Neural cell (in vitro differentiated cells): Measurements from ENCODE around the gene FGG. TPM values are rescaled to one million over a fixed set of nuclear protein-coding genes. Genes with fewer than 3 reads are reported as not detected.

Experiments used
- H2AFZ ChIP-seq: fragments of 200-600, 300-800 bp; sonication (generic), shearing (Covaris generic); 2 replicates; pipeline ENCODE4 v1.6.0; 2014; ENCODE audit warnings: low read depth, mild to moderate bottlenecking, antibody characterized with exemption, low read length, moderate library complexity
- H3F3A ChIP-seq: fragments of 200-600 bp; shearing (Covaris generic); 2 replicates; pipeline ENCODE4 v1.6.1; 2016; ENCODE audit warnings: mild to moderate bottlenecking, moderate library complexity, mixed read lengths, antibody characterized with exemption, low read length; ENCODE audit not compliant: insufficient read depth, poor library complexity, severe bottlenecking
- H3K27ac ChIP-seq: fragments of 200-600, 300-800 bp; sonication (generic), shearing (Covaris generic); 2 replicates; pipeline ENCODE4 v1.5.1; 2014; ENCODE audit warnings: mild to moderate bottlenecking, low read length, moderate library complexity
- H3K27me3 ChIP-seq: fragments of 300-800, 200-600 bp; sonication (generic), shearing (Covaris generic); 2 replicates; pipeline ENCODE4 v1.6.0; 2014; ENCODE audit warnings: mild to moderate bottlenecking, low read depth, low read length, moderate library complexity; ENCODE audit not compliant: insufficient read depth
- H3K36me3 ChIP-seq: fragments of 300-800, 200-600 bp; sonication (generic), shearing (Covaris generic); 2 replicates; pipeline ENCODE4 v1.5.1; 2014; ENCODE audit warnings: mild to moderate bottlenecking, antibody characterized with exemption, low read length, moderate library complexity; ENCODE audit not compliant: insufficient read depth
- H3K4me2 ChIP-seq: fragments of 300-800, 200-600 bp; sonication (generic), shearing (Covaris generic); 2 replicates; pipeline ENCODE4 v1.6.0; 2014; ENCODE audit warnings: mild to moderate bottlenecking, low read length
- H3K4me3 ChIP-seq: fragments of 300-800, 200-600 bp; sonication (generic), shearing (Covaris generic); 2 replicates; pipeline ENCODE4 v1.5.1; 2014; ENCODE audit warnings: mild to moderate bottlenecking, low read length, moderate library complexity
- H3K79me2 ChIP-seq: fragments of 200-600 bp; shearing (Covaris generic); replicated peaks from 2 replicates; pipeline ENCODE4 v1.6.0; 2014; ENCODE audit warnings: mild to moderate bottlenecking, low read length, moderate library complexity; ENCODE audit not compliant: insufficient read depth
- H3K9ac ChIP-seq: fragments of 300-800, 200-600 bp; sonication (generic), shearing (Covaris generic); 2 replicates; pipeline ENCODE4 v1.6.1; 2016; ENCODE audit warnings: mild to moderate bottlenecking, low read length, mixed read lengths
- H3K9me2 ChIP-seq: fragments of 200-600 bp; shearing (Covaris generic); 2 replicates; pipeline ENCODE4 v1.6.1; 2016; ENCODE audit warnings: mild to moderate bottlenecking, low read length, mixed read lengths; ENCODE audit not compliant: insufficient read depth
- H3K9me3 ChIP-seq: fragments of 200-600, 300-800 bp; sonication (generic), shearing (Covaris generic); 2 replicates; pipeline ENCODE4 v1.6.1; 2016; ENCODE audit warnings: mild to moderate bottlenecking, mixed run types, low read length, moderate library complexity, mixed read lengths
- H4K20me1 ChIP-seq: fragments of 200-600 bp; shearing (Covaris generic); 2 replicates; pipeline ENCODE4 v1.6.1; 2016; ENCODE audit warnings: mild to moderate bottlenecking, mixed run types; ENCODE audit not compliant: insufficient read depth
- CTCF ChIP-seq: fragments of 450-650 bp; IDR thresholded peaks from 2 replicates; pipeline ENCODE4 v1.5.1; 2014; ENCODE audit warnings: antibody characterized with exemption, mild to moderate bottlenecking, moderate library complexity; ENCODE audit not compliant: poor library complexity, severe bottlenecking
- EP300 ChIP-seq: fragments of 450-650 bp; conservative IDR thresholded peaks from 2 replicates; pipeline ENCODE4 v1.6.1; 2014; ENCODE audit warnings: antibody characterized with exemption, mild to moderate bottlenecking, moderate library complexity; ENCODE audit not compliant: poor library complexity, severe bottlenecking
- EZH2 ChIP-seq: fragments of 200-600, 300-800 bp; shearing (Covaris generic), sonication (generic); IDR thresholded peaks from 2 replicates; pipeline ENCODE4 v1.6.1; 2014; ENCODE audit warnings: antibody characterized with exemption, low read length, borderline replicate concordance, mild to moderate bottlenecking; ENCODE audit not compliant: insufficient read depth, poor library complexity, severe bottlenecking
- MXI1 ChIP-seq: fragments of 450-650 bp; conservative IDR thresholded peaks from 2 replicates; pipeline ENCODE4 v1.6.1; 2014; ENCODE audit warnings: antibody characterized with exemption, mild to moderate bottlenecking; ENCODE audit not compliant: poor library complexity, severe bottlenecking
- POLR2AphosphoS5 ChIP-seq: IDR thresholded peaks from 2 replicates; pipeline ENCODE4 v1.6.1; 2012
- RAD21 ChIP-seq: fragments of 450-650 bp; conservative IDR thresholded peaks from 2 replicates; pipeline ENCODE4 v1.6.1; 2014; ENCODE audit warnings: antibody characterized with exemption, mild to moderate bottlenecking, moderate library complexity
- REST ChIP-seq: IDR thresholded peaks from 2 replicates; pipeline ENCODE4 v1.6.1; 2012; ENCODE audit warnings: borderline replicate concordance
- SMC3 ChIP-seq: fragments of 450-650 bp; conservative IDR thresholded peaks from 2 replicates; pipeline ENCODE4 v1.6.1; 2014; ENCODE audit warnings: antibody characterized with exemption, mild to moderate bottlenecking, moderate library complexity; ENCODE audit not compliant: poor library complexity
- TAF1 ChIP-seq: IDR thresholded peaks from 2 replicates; pipeline ENCODE4 v1.6.1; 2012; ENCODE audit warnings: low read depth
- polyA plus RNA-seq: library from polyadenylated mRNA; depleted of rRNA; stranded (reverse); fragments of >200 nt; gene quantifications from 2 replicates; pipeline ENCODE4 v1.2.3, GENCODE V29; 2014

FGG gene
- polyA plus RNA-seq, 1 donor from 2014 or later: not detected

DNA sequence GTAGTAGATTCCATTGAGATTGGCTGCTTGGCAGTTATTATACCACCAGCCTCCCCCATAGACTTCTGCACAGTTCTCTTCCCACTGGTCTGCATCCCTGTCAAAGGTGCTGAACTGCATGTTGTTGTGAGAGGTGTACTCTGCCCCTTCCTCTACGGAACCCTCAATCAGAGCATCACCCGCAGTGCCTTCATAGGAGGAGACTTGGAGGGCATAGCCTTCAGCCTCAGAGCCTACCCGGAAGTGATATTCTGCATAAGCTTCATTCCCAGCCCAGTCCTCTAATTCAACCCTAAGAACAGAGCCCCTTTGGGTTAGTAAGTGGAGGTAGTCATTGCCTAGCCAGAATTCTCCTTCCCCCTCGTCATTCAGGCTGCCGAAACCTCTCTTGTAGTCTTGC lies 28.2 kb downstream of the FGG start:
- H3K79me2 ChIP-seq: no peaks in the 10 kb centered on the region
- no peaks in the 10 kb centered on the region for H3K27me3 ChIP-seq
- no peak overlapping the region for H3K4me3 ChIP-seq
- TF ChIP-seq EZH2: no peak
- TF ChIP-seq TAF1: no peak
- TF ChIP-seq EP300: no peak
- TF ChIP-seq SMC3: no peak
- TF ChIP-seq POLR2AphosphoS5: no peak
- TF ChIP-seq RAD21: no peak
- TF ChIP-seq CTCF: no peak
- TF ChIP-seq MXI1: no peak
- no peak for TF ChIP-seq REST
- no peak overlapping the region for H3K27ac ChIP-seq
- no peaks in the 10 kb centered on the region for H3F3A ChIP-seq
- H3K9me3 ChIP-seq: no peaks in the 10 kb centered on the region
- no peak overlapping the region for H3K4me2 ChIP-seq
- no peak overlapping the region for H3K9ac ChIP-seq
- no peak overlapping the region for H2AFZ ChIP-seq
- no peaks in the 10 kb centered on the region for H3K9me2 ChIP-seq
- no peaks in the 10 kb centered on the region for H4K20me1 ChIP-seq
- H3K36me3 ChIP-seq: no peaks in the 10 kb centered on the region

- Histone ChIP-seq H3K4me3 (no peak overlapping the region), H3K27ac (no peak overlapping the region), H3K36me3 (no peaks in the 10 kb centered on the region), H3K4me2 (no peak overlapping the region), H3K9me3 (no peaks in the 10 kb centered on the region), H3F3A (no peaks in the 10 kb centered on the region), H2AFZ (no peak overlapping the region), H3K9me2 (no peaks in the 10 kb centered on the region), H3K79me2 (no peaks in the 10 kb centered on the region), H3K9ac (no peak overlapping the region), H4K20me1 (no peaks in the 10 kb centered on the region), H3K27me3 (no peaks in the 10 kb centered on the region)
- no peak for TF ChIP-seq SMC3
- no peak for TF ChIP-seq REST
- TF ChIP-seq EP300: no peak
- no peak for TF ChIP-seq POLR2AphosphoS5
- no peak for TF ChIP-seq TAF1
- no peak for TF ChIP-seq RAD21
- TF ChIP-seq MXI1: no peak
- no peak for TF ChIP-seq EZH2
- no peak for TF ChIP-seq CTCF
These were observed 28.8 kb downstream of the FGG start for GRCh38 chr4:154583677-154584076.
